H1 (cell line): ENCODE measurements around the gene SNRNP40. TPM values are rescaled to one million over a fixed set of nuclear protein-coding genes. Genes with fewer than 3 reads are reported as not detected.

ENCODE experiments used
- EP300 ChIP-seq, 2 experiments: IDR thresholded peaks; 1 replicate in 1 of 2; 2 replicates in 1 of 2; pipeline ENCODE4 v1.6.1; 2011 to 2012; ENCODE audit warnings: low read depth in 2 of 2, low read length in 2 of 2, mild to moderate bottlenecking in 2 of 2, borderline replicate concordance in 1 of 2, inconsistent platforms in 1 of 2, moderate library complexity in 1 of 2
- KDM5A ChIP-seq: fragments of 200-600 bp; IDR thresholded peaks from 2 replicates; pipeline ENCODE4 v1.7.1; 2012; ENCODE audit warnings: mild to moderate bottlenecking, low read length, inconsistent platforms, mixed read lengths
- polyA plus RNA-seq, 7 experiments: library from polyadenylated mRNA; depleted of rRNA in 3 of 7; stranded (reverse) in 5 of 7; unstranded in 2 of 7; fragments of >200 nt in 5 of 7; fragments of 200-250 nt in 2 of 7; gene quantifications; 1 replicate in 5 of 7; 2 replicates in 1 of 7; 4 replicates in 1 of 7; pipeline versions ENCODE4 v1.2.1 to v1.2.3, GENCODE V29; 2011 to 2013; ENCODE audit warnings: missing spikeins in 2 of 7, mixed read lengths in 2 of 7
- total RNA-seq: library from RNA; stranded (reverse); fragmentation: NEBNext Ultra II Directional; extraction: Animal tissue kit (Norgen Biotek cat#: 25700); gene quantifications from 2 replicates; pipeline ENCODE4 v1.2.1, GENCODE V29; 2021

SNRNP40 gene
- total and polyA plus RNA-seq, 2 of the 8 experiments (the other 6 are each of a cell fraction or from before 2014, with no cell fraction given), result 97.4 to 113 TPM

GRCh38 chr1:31218705-31219104 lies 77.9 kb downstream of the SNRNP40 start (continued):
- TF ChIP-seq KDM5A (no peak), EP300 (IDR thresholded peaks at IDR 0.05; ENCODE audit: borderline replicate concordance in 1 of 2, low read depth in 2 of 2, low read length in 2 of 2) (no peak)
